NCI-H460 (cell line): ENCODE data around the gene KCNC3. TPM values are rescaled to one million over a fixed set of nuclear protein-coding genes. Genes with fewer than 3 reads are reported as not detected.
A peak's percentile ranks its signal among the peaks of the same experiment; 100 is the strongest.

ENCODE experiments used
- DNase-seq: peaks from one replicate; pipeline ENCODE4 v3.0.0-alpha.2; 2016; ENCODE audit warnings: low read depth; ENCODE audit errors: extremely low read depth
- total RNA-seq: library from RNA; depleted of rRNA; stranded (reverse); fragments of >200 nt; shearing (Covaris generic); gene quantifications from 2 replicates; pipeline ENCODE4 v1.2.3, GENCODE V29; 2014

KCNC3 gene
- total RNA-seq, 1 experiment from 2014 or later = 0.27 TPM

GRCh38 chr19:50328224-50328872 lies 829 bp downstream of the KCNC3 start:
- DNase-seq = no peak

DNA sequence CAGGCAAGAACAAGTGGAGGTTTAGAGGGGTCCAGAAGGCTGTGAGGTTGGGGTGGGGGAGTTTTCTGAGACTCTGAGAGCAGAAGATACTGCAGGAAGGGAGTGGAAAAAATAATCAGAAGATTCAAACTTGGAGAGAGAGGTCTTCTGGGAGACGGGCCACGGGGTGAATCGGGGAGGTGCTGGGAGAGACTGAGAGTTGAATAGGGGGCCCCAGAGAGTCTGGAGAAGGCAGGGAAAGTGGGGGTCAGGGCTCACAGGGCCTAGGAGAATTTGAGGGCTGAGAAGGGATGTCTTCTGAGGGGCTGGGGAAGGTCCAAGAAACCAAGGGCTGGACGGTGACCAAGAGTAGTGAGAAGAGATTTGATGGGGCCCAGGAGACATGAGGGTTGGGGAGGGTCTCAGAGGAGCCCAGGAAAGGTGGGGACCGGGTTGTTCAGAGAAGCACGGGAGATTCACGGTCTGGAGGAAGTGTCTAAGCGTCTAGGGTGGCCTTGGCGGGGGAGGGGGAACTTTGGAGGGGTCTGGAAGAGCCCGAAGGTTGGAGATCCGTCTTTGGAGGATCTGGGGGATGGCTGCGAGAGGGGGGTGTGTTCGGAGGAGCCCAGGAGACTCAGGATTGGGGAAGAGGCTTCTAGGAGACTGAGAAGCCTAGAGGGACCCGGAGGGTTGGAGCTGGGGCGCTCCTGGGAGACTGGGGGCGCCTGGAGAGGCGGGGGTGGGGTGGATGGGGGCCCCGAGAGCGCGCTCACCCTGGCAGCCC lies 1.5 kb downstream of the KCNC3 start:
- DNase-seq = no peak

DNA sequence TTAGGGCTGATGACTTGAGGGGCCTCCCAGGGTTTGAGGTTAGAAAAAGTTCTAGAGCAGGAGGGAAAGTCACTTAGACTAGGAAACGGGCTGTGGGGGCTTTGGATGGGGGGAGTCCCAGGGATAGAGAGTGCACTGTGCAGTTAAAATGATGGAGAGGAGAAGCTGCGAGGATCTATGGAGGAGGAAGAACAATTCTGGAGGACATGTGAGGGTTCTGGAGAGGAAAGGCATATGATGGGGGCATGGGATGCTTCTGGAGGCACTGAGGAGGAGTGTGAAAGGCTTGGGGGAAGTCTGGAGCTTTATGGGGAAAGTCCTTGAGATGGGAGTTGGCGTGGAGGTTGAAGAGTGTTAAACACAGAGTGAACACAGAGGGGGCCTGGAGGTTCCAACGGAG lies 2.2 kb downstream of the KCNC3 start:
- no peak for DNase-seq

- no peak for DNase-seq
These were observed 3.0 kb downstream of the KCNC3 start for GRCh38 chr19:50326101-50326664.

DNA sequence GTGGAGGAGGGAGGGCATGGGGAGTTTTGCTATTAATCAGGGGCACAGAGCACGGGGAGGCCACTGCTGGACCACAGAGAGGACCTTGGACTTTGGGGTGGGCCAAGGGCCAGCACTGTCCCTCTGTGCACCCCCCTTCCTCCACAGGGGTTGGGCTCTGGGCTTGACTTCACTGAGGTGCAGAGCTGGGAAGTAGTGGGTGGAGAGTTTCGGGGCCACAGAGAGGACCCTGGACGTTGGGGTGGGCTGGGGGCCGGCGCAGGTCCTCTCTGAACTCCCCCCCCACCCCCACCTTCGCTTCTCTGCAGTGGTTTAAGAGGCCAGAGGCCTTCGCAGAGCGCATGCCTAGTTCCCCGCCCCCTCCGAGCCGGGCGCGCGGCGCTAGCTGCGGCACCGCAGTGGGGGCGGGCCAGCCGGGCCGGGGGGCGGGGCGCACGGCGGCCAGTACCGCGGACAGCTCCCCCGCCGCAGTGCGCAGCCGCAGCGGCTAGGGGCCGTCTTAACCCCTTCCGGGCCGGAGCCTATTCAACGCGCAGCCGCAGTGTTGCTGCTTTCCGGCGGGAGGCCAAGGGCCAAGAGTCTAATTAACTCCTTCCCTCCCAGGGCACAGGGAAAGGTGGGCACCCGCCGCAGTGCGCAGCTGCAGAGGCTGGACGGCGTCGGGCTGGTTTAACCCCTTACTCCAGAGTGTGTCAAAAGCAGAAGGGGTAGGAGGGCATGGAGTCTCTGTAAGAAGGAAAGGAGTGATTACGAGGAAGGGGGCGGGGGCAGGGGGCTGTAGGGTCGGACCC lies 3.7 kb downstream of the KCNC3 start:
- peak; percentile 34 for DNase-seq

GRCh38 chr19:50324331-50324730 lies 4.8 kb downstream of the KCNC3 start:
- DNase-seq = no peak

DNA sequence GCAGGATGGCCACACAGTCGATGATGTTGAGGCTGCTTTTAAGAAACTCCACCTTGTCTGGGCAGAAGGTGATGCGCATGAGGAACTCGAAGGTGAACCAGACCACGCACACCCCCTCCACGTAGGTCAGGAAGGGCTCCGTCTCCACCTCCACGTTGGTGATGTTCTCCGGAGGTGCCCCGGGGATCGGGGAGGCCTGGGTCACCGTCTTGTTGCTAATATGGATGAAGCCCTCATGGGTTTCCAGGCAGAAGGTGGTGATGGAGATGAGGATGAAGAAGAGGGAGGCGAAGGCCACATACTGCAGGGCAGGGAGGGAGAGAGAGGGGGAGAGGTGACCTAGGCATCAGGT lies 5.4 kb downstream of the KCNC3 start:
- DNase-seq = no peak

- DNase-seq = no peak
These were observed 6.0 kb downstream of the KCNC3 start for GRCh38 chr19:50322931-50323781.

DNA sequence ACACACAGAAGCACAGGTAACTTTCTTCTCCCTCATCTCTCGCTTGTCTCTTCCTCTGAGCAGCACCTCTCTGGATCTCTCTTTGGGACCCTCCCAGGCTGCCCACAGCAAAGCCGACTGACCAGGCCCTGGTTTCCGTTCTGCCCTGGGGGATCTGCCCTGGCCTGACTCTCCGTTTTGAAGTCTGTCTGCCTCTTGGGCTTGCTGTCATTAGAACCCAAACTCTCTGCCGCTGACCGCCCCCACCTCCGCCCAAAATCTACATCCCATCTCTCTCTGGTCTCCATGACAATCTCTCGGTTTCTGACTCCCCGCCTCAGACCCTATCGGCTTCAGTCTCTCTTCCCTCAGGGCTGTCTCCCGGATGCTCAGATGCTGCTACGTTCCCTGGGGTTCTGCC lies 6.9 kb downstream of the KCNC3 start:
- DNase-seq = no peak

- DNase-seq = no peak
These were observed 7.3 kb downstream of the KCNC3 start for GRCh38 chr19:50321831-50322230.

- no peak for DNase-seq
These were observed 8.6 kb downstream of the KCNC3 start for GRCh38 chr19:50320596-50320995.

DNA sequence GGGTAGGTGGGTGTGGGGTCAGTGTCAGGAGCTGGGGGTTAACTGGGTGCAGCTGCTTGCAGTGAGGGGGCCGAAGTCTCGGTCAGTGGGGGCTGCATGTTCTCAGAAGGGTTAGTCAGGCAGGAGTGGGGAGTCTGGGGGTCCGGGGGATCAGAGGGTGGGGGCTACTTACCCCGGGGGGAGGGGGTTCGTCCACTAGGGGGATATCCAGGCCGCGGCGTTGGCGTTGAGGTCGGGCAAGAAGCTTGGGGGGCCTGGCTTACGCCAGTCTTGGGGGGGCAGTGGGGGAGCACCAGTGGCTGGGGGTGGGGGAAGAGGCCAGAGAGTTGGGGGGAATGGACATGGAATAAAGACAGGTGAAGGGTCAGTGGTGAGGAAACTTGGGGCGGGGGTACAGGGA lies 9.1 kb downstream of the KCNC3 start:
- no peak for DNase-seq

- DNase-seq = no peak
These were observed 10.0 kb downstream of the KCNC3 start for GRCh38 chr19:50319156-50319555.

- DNase-seq = no peak
These were observed 10.7 kb downstream of the KCNC3 start for GRCh38 chr19:50318438-50318837.

GRCh38 chr19:50317115-50317514 lies 12.1 kb downstream of the KCNC3 start:
- DNase-seq = no peak

- DNase-seq = no peak
These were observed 13.3 kb downstream of the KCNC3 start for GRCh38 chr19:50315773-50316448.

DNA sequence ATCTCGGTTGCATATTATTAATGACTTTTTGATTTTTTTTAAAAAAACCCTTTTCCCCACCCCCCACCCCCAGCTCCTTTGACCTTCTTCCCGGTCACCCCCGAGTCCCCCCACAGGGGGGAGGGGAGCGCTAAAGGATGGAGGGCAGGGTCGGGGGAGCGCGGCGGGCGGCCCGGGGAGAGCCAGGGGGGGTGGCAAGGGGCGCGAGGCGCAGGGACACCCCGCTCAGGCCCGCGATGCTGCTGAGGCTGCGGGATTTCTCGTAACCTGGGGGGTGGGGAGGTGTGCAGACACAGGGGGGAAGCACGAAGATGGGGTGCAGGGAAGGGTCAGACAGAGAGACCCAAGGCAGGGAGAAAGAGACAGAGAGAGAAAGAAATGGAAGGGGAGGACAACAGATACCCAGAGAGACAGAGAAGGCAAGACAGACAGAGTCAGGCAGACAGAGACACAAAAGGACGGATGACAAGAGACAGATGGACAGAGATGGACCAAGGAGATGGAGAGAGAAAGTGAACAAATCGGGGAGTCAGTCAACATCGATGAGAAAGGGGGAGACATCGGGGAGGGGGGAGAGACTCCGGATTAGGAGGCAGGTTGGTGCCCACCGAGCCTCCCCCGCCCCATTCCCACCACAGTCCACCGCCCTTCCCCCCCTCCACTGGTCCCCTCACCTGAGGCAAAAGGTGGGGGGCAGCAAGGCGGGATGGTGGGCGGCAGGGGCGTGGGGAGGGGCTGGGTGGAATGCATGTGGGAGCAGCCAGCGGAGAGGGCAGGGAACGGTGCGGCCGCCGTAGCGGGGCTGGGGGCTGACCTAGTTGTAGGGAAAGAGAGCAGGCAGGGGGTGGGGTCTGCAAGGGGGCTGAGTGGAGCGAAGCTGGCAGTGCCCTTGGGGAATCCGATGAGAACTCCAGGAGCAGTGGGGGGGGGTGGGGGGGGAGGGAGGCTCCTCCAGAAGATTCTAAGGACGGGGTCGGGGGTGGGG lies 14.2 kb downstream of the KCNC3 start:
- no peak for DNase-seq

DNA sequence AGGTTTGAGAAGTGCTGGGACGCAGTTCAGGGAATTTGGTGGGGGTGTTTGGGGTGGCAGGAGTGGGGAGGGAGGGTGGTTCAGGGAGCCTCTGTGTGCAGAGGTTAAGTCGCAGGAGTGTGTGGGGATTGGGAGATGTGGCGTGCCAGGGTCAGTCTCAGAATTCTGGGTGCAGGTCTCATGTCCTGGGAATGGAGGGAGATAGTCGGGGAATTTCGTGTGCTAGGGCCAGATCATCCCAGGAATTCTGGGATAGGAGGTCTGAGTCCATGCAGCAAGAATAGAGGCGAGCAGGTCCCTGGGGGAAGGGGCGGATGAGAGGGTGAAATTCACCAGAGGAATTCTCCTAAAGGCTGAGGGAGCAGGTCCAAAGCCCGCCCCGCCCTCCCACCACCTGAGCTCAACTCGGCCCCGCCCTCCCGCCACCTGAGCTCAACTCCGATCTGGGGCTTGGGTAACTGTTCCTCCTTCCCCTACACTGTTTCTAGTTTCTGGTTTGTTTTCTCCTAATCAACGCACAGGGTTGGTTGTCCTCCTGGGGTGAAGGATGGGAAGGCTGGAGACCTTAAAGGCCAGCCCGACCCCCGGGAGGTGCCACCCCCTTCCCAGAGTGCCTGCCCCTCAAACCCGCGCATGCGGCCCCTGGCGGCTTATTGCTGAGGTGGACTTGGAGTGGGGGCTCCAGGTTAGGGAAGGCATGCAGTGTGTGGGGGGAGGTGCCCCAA lies 15.2 kb downstream of the KCNC3 start:
- DNase-seq = no peak
